A549 (cell line): ENCODE data around the gene ATP8A1.

Experiments
- CTCF ChIP-seq: fragments of >200 bp; sonication (Bioruptor Twin); formaldehyde crosslinking; IDR thresholded peaks from 3 replicates; pipeline ENCODE4 v1.5.1; 2016
- HOXA7 ChIP-seq: fragments of 250-450 bp; sonication (Bioruptor Pico); IDR thresholded peaks from 2 replicates; pipeline ENCODE4 v1.5.0; 2020; ENCODE audit warnings: mild to moderate bottlenecking, moderate library complexity

- TF ChIP-seq HOXA7 (CRISPR knock-in tag) (no peak), CTCF (no peak)
These were observed 266.1 kb downstream of the ATP8A1 start for GRCh38 chr4:42390622-42391354.
